Peyer's patch (tissue), 4 donors: ENCODE results near the gene DOCK10.

Experiments
- POLR2A ChIP-seq, 2 donors: fragments of 450-650 bp; IDR thresholded peaks; one replicate each; pipeline ENCODE4 v1.5.1; 2017; ENCODE audit warnings: antibody characterized with exemption in 2 of 2, mild to moderate bottlenecking in 2 of 2, moderate library complexity in 2 of 2
- TF ChIP-seq, protein P1 (sequence below), 6 experiments: fragments of 450-650 bp in 4 of 6; fragments of 200-600 bp in 2 of 6; sonication (generic) in 1 of 6; IDR thresholded peaks; one replicate each; pipeline ENCODE4 v1.5.1; 2017 to 2019; ENCODE audit warnings: antibody characterized with exemption in 6 of 6, mild to moderate bottlenecking in 3 of 6, moderate library complexity in 1 of 6

DNA sequence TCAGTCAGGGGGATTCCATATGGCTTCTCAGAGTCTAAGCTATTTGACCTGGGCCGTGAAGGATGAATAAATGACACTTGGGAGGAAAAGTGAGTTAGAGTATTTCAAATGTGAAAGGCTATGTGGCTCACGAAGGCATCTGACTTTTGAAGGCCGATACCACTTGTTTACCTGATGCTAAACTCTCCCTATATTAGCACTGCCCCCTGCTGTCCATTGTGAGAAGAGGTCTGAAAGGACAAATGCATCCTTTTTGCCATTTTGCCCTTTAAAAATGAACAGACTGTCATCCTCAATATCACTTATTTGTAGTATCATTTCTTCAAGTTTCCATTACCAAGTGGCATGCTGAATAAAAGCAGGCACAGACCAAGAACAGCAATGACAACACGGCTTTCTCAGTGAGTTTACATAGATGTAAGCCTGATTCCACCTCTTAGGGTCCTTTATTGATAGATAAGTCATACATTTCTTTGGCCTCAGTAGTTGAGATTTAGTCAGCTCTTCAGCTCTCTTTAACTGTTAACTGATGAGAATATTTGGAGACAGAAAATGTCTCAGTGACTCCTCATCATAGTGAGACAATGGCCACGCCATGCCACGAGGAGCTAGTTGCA is 40.1 kb downstream of the DOCK10 start:
- TF ChIP-seq, protein P1, sequence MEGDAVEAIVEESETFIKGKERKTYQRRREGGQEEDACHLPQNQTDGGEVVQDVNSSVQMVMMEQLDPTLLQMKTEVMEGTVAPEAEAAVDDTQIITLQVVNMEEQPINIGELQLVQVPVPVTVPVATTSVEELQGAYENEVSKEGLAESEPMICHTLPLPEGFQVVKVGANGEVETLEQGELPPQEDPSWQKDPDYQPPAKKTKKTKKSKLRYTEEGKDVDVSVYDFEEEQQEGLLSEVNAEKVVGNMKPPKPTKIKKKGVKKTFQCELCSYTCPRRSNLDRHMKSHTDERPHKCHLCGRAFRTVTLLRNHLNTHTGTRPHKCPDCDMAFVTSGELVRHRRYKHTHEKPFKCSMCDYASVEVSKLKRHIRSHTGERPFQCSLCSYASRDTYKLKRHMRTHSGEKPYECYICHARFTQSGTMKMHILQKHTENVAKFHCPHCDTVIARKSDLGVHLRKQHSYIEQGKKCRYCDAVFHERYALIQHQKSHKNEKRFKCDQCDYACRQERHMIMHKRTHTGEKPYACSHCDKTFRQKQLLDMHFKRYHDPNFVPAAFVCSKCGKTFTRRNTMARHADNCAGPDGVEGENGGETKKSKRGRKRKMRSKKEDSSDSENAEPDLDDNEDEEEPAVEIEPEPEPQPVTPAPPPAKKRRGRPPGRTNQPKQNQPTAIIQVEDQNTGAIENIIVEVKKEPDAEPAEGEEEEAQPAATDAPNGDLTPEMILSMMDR (IDR thresholded peaks at IDR 0.05) = peak; percentile 68 to 89 (median 86)
- no peak for TF ChIP-seq POLR2A (IDR thresholded peaks at IDR 0.05)
